NCI-H1092 (cell line): ENCODE measurements around the gene HOXD12.

Experiments
- DNase-seq: peaks from one replicate; lab custom pipeline; 2025; lab: John Stamatoyannopoulos, UW

The HOXD12 gene

GRCh38 chr2:176148751-176149421 lies 49.3 kb downstream of the HOXD12 start:
- no peak for DNase-seq

GRCh38 chr2:176149481-176149938 lies 49.9 kb downstream of the HOXD12 start:
- no peak for DNase-seq

GRCh38 chr2:176149939-176150583 lies 50.5 kb downstream of the HOXD12 start:
- DNase-seq, result no peak

- no peak for DNase-seq
Measured at GRCh38 chr2:176150584-176151441, 51.2 kb downstream of the HOXD12 start.

- no peak for DNase-seq
Measured at GRCh38 chr2:176151442-176152287, 52.1 kb downstream of the HOXD12 start, which contains the start of gene HOXD4. Gene HOXD4 (plus strand): TSS chr2:176151550. CDS start chr2:176151634, 84 bp downstream.
